GM12875 (cell line): ENCODE measurements around the gene UBE2E1.

Source experiments
- H3K4me3 ChIP-seq: one replicate; pipeline ENCODE4 v1.5.1; 2011; ENCODE audit warnings: low read depth, low read length, control low read depth
- TF ChIP-seq, protein P1 (sequence below): IDR thresholded peaks from 2 replicates; pipeline ENCODE4 v1.5.1; 2011; ENCODE audit warnings: low read depth, mild to moderate bottlenecking, control low read depth, inconsistent platforms, low read length, moderate library complexity, borderline replicate concordance; ENCODE audit not compliant: insufficient read depth

UBE2E1 gene

DNA sequence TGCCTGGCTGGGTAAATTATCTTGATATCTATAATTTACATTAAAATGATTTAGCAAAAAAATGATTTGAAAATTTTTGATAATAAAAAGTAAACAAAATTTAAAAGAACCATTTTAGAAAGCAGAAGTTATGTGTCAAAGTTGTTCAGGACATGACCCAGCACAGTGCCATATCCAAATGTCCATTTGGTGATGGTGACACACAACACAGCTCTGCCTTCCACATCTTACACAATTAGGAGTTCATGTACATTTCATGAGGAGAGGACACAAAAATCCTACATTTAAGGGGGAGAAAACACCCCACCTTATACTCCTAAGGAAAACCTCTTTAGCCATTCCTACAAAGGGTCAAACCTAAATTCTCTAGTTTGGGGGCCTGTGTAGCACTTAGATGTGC is 10.7 kb upstream of the UBE2E1 start:
- TF ChIP-seq, protein P1, sequence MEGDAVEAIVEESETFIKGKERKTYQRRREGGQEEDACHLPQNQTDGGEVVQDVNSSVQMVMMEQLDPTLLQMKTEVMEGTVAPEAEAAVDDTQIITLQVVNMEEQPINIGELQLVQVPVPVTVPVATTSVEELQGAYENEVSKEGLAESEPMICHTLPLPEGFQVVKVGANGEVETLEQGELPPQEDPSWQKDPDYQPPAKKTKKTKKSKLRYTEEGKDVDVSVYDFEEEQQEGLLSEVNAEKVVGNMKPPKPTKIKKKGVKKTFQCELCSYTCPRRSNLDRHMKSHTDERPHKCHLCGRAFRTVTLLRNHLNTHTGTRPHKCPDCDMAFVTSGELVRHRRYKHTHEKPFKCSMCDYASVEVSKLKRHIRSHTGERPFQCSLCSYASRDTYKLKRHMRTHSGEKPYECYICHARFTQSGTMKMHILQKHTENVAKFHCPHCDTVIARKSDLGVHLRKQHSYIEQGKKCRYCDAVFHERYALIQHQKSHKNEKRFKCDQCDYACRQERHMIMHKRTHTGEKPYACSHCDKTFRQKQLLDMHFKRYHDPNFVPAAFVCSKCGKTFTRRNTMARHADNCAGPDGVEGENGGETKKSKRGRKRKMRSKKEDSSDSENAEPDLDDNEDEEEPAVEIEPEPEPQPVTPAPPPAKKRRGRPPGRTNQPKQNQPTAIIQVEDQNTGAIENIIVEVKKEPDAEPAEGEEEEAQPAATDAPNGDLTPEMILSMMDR: no peak
- no peak overlapping the region for H3K4me3 ChIP-seq

DNA sequence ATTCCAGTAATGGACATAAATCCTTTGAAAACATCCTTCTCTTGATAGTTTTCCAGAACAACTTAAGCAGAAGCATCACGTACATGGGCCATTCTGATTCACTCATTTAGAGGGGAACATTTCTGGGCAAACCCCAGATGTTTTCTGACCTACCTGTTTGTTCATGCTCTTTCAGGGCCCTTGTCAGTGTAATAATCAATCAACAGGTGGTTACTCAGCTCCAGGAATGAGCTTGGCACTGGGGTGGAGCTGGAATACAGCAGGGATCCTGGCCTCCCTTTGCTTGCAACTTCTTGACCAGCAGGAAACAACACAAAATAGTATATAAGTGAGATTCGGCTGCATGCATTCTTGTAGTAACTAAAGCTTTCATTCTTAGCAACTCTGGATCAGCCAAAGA is 9.2 kb upstream of the UBE2E1 start:
- TF ChIP-seq, protein P1: no peak
- H3K4me3 ChIP-seq: no peak overlapping the region

DNA sequence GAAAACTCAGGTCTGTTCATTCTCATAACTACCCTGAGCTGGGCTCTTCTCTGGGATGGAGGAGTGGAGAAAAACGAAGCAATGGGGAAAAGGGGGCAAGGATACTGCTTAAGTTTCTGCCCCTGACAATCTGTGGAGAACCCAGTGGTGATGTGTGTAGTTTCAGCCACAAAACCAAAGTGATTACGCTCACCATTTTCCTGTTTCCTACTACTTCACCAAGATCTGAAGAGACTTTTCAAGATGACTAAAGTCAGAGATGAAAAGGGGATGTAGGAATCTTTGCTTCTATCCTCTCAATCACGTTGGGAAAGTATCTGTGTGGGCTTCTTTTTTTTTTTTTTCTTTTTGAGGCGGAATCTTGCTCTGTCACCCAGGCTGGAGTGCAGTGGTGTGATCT is 8.3 kb upstream of the UBE2E1 start:
- TF ChIP-seq, protein P1: no peak
- H3K4me3 ChIP-seq: no peak overlapping the region

DNA sequence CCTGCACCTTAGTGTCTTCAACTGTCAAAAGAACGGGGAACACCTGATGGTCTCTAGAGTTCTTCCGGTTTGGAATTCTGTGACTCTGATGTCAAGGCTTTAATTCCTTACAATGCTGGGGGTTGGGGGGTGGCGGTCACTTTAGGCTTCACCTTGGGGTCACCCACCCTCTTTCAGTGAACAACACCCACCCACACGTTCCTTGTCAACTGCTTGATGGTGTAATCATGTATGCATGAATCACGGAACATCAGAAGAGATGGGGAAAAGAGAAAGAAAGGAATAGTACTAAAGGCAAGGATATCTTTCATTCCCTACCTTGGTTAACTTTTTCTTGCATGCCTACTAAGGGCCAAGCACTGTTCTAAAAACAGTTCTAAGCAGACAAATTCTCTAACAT is 7.3 kb upstream of the UBE2E1 start:
- H3K4me3 ChIP-seq: no peak overlapping the region
- TF ChIP-seq, protein P1: no peak

DNA sequence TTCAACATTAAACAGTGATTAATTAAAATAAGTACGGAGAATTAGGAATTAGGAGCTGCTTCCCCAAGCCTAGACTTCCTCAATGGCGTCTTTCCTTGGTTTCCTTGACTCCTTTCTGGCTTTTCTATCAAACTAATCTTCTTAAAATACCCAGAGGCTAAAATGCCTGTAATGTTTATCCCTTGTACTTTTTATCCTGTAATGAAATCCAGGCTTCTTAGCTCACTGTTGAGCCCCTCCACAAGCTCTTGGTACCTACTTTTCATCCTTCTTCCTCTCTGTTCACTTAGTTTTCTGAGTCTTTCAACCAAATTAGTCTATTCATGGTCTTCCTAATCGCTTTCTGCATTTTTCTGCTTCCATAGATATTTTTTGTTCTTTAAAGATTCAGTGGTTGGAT is 6.9 kb upstream of the UBE2E1 start:
- H3K4me3 ChIP-seq: no peak overlapping the region
- TF ChIP-seq, protein P1: no peak

DNA sequence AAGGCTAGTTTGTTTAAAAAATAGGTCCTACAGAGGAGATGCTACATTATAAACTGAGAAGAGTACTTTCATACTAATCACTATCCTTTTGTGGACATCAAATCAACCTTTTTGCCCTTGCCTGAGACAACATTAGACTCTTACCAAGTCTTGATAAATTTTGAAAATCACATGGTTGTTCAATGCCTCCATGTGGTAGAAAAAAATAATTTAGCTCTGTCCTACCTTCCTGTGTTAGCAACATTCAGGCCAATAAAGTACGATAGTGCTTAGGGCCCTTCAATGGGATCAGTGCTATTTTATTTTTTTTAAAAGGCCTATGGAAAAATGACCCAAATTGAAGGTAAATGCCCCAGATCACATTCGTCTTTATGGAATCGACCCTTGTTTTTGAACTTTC is 5.0 kb upstream of the UBE2E1 start:
- no peak overlapping the region for H3K4me3 ChIP-seq
- TF ChIP-seq, protein P1: no peak

DNA sequence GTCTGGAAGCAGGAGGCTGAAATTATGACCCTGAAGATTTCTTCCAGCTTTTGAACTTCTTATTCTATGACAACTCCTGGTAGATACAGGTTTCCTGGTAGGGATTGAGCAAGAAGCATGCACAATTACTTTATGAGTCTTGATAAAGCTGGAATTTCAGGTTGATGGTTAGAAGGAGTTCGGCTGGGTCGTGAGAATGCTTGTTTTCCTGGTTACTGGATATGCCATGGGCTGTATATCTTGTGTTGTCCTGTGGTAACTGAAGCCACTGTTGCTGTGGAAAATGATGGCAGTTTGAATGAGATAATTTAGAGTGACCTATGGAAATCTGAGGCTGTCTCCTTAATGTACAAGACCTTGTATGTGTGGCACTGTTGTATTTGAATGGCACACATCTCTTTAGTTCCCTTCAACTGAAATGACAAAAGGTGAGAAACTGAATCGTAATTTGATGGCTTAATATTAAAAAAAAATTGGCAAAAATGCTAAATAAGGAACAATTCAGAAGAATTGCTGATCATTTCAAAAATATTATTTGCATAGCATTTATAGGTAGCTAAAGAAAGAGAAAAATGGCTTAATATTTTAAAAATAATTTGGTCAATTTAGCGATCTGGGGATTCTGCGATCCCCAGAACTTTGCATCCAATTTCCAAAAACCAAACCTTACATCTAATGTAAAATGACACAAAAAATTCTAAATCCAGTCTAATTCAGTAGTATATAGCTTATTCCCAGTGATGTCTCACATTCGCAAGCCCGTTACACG is 1.1 kb upstream of the UBE2E1 start:
- TF ChIP-seq, protein P1: no peak
- no peak overlapping the region for H3K4me3 ChIP-seq
